GM13977 (cell line): ENCODE results near the gene MYO18B.

Experiments
- DNase-seq: peaks from one replicate; pipeline ENCODE4 v3.0.0; 2012; ENCODE audit warnings: low spot score
- in situ Hi-C: fragments of 300-500 bp; cut with MboI; formaldehyde crosslinking; loops from one replicate; pipeline ENCODE4 v1.12.0; 2022; ENCODE audit warnings: low sequenced_read_pairs, low pct_unique_long_range_greater_than_20kb, mixed read lengths, inconsistent platforms; ENCODE audit not compliant: unreplicated experiment
- TF ChIP-seq, protein P1 (sequence below): IDR thresholded peaks from 2 replicates; pipeline ENCODE4 v1.5.1; 2012; ENCODE audit warnings: mild to moderate bottlenecking, control low read depth; ENCODE audit not compliant: insufficient read depth; ENCODE audit errors: extremely low read depth, missing control alignments

MYO18B gene

DNA sequence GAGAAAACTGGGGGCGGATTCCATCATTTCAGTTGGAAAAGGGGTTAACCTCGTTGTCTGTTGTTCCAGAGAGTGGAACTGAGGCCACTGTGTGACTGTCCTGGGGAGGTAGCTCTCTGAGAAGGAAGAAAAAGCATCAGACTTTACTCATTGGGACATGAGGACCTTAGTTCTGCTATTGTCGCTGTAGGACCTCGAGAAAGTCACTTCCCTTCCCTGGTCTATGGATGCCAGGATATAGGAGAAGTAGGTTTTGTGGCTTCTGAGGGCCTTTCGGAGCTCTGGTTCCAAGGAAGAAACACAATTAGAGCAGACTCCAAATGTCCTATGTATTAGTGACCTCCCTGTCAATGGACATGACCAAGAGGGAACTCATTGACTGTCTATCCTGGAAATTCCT, 6.2 kb downstream of the MYO18B start:
- no peak for DNase-seq
- TF ChIP-seq, protein P1, sequence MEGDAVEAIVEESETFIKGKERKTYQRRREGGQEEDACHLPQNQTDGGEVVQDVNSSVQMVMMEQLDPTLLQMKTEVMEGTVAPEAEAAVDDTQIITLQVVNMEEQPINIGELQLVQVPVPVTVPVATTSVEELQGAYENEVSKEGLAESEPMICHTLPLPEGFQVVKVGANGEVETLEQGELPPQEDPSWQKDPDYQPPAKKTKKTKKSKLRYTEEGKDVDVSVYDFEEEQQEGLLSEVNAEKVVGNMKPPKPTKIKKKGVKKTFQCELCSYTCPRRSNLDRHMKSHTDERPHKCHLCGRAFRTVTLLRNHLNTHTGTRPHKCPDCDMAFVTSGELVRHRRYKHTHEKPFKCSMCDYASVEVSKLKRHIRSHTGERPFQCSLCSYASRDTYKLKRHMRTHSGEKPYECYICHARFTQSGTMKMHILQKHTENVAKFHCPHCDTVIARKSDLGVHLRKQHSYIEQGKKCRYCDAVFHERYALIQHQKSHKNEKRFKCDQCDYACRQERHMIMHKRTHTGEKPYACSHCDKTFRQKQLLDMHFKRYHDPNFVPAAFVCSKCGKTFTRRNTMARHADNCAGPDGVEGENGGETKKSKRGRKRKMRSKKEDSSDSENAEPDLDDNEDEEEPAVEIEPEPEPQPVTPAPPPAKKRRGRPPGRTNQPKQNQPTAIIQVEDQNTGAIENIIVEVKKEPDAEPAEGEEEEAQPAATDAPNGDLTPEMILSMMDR = no peak
- in situ Hi-C loops = no loop called here

DNA sequence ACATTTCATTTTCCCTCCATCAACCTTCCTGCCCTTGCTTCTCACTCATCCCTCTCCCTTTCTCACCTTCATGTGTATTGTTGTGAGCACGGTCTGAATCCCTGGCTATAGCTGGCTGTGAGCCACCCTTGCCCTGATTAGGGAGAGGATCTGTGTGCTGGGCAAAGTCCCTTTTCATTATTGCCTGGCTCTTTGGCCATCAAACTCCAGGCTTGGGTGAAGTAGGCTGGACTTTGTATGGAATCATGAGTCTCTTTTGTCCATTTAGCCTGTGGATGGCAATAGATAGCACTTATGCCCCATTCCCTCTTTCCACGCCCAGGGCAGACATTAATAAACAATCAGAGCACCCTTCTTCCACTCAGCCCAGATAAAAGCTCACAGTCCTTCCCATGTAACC, 6.7 kb downstream of the MYO18B start:
- TF ChIP-seq, protein P1 = no peak

DNA sequence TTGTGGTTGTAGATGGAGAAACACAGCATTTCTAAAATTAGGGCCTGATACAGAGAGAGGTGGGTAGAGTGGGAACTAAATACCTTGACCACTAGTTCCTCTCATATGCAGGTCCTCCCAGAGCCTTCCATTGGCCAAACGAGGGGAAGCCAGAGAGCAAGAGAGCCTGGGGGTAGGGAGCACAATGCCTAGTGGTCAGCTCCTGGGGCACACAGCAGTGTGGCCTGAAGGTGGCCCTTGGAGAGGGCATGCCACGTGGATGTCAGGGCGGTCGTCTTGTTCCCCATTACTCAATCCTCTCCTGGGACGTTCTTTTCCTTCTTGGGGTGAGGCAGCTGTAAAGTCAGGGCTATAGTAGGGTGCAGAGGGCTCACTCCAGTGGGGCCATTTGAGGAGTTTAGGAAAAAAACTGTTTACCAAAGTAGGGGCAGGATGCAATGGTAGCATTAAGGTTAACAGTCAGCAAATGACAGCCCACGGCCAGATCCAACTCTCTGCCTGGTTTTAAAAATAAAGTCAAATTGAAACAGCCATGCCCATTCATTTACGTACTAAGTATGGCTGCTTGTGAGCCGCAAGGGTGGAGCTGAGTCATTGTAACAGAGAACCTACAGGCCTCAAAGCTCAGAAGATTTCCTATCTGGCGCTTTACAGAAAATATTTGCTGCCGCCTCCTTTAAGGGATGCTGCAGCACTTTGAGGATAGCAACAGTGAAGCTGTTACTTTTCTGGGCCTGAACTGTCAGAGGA, 7.6 kb downstream of the MYO18B start:
- peak; percentile 81 for DNase-seq
- TF ChIP-seq, protein P1 = peak; percentile 5
- in situ Hi-C loops = no loop called here

More for the DNA sequence above, 6.7 kb downstream of the MYO18B start:
- DNase-seq = no peak
- in situ Hi-C loops = no loop called here

DNA sequence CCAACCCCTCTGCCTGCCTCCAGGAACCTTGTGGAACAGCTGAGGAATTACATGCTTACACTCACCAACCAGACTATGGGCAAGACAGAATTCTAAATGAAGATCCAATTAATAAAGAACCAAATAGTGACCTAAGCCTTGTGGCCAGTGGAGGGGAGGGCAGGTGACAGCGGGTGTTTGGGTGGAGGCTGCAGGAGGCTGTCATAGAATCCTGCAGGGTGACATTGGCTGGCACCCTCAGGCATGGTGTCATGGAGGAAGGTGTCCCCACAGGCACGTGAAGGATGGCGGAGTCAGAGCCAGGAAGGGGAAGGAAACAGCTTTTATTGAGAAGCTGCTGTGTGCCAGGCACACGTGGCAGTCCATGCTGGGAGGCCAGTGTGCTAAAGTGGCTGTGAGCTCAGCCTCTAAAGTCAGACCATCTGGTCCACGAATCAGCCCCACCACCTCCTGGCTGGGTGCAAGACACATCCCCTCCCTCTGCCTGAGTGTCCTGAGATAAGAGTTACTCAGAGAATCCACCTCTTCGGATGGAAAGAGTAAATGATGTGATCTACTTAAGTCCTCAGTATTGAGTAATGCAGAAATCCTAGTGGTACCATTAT, 8.7 kb downstream of the MYO18B start:
- in situ Hi-C loops = no loop called here
- no peak for DNase-seq
- TF ChIP-seq, protein P1 = no peak

DNA sequence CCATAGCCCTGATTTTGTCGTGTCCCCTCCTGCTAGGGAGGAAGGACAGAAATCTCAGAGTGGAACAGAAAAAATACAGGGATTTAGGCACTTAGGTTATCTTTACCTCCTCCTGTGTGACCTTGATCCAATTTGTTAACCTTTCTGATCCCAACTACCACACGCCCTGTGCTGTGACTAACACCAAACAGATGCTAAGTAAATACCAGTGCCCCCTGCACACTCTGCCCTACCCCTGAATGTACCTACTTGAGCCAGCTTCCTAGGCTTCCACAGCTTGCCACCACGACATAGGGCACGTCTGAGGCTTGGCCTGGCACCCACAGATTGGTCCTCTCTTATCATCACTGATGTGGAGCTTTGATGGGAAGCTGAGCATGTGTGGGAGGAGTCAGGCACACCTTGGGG, 9.2 kb downstream of the MYO18B start:
- TF ChIP-seq, protein P1 = no peak
- DNase-seq = no peak
- in situ Hi-C loops = no loop called here

DNA sequence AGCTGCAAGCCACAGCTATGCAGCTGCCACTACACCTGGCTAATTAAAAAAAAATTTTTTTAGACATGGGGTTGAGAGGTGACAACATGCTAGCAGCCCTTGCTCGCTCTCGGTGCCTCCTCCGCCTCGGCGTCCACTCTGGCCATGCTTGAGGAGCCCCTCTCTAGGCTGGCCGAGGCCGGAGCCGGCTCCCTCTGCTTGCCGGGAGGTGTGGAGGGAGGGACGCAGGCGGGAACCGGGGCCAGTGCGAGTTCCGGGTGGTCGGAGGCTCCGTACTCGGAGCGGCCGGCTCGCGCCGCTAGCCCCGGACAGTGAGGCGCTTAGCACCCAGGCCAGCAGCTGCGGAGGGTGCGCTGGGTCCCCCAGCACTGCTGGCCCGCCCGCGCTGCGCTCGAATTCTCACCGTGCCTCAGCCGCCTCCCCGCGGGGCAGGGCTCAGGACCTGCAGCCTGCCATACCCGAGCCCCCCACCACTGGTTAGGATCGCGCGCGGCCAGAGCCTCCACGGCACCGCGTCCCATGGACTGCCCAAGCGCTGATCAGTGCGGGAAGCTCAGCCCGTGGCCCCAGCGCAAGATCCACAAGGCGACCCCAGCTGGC, 10.7 kb downstream of the MYO18B start:
- in situ Hi-C loops = no loop called here
- DNase-seq = no peak
- TF ChIP-seq, protein P1 = no peak
